ENCODE data around the gene NUDT13.

DNA sequence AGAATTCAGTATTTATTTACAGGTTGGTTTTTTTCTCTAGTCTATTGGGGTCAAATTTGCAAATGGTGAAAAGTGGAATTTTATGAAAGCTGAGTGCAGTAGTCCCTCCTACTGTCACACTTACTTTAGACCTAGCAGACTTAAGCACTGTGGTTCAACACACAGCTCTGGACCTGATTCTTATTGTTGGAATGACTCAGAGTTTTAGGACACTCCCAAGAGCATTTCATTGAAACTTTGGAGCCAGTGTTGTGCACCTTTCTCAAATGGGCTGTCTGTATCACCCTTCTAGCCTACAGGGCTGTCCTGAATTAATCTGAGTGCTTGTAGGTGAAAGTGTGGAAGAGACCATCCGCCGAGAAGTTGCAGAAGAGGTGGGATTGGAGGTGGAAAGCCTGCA, 16.1 kb downstream of the NUDT13 start:
- TF ChIP-seq CTCF (IDR thresholded peaks at IDR 0.05), result no peak
- no peak for TF ChIP-seq POLR2A (IDR thresholded peaks at IDR 0.05)

Data from right lobe of liver (tissue), 4 donors.